Measurements from ENCODE around the gene MAPK4.

The MAPK4 gene

DNA sequence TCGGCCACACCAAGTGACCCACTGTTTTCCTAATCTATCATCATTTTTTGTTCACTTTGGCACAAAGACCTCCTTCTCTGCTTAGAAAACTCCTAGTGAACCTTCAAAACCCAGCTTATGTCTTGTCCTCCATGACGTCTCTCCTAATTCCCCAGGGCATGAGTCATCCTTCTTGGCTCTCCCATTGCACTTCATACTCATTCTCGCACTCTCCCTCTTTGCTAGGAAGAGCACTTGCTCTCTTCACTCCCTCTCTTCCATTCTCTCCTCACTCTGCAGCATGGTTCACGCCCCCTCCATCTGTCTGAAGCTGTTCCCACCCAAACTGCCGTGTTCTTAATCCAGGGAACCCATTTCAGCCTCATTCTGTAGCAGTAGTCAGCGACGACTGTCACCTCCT is 156.0 kb downstream of the MAPK4 start:
- Histone ChIP-seq H3K36me3 (ENCODE audit: insufficient read depth, low read length) (no peaks in the 10 kb centered on the region), H3F3A (ENCODE audit: insufficient read depth, low read length) (no peaks in the 10 kb centered on the region), H3K79me2 (ENCODE audit: insufficient read depth, low read length) (no peaks in the 10 kb centered on the region), H4K20me1 (ENCODE audit: insufficient read depth, low read length) (no peaks in the 10 kb centered on the region), H3K4me3 (ENCODE audit: low read depth, low read length, poor library complexity, severe bottlenecking) (no peak overlapping the region), H2AFZ (ENCODE audit: low read length) (no peak overlapping the region), H3K27me3 (ENCODE audit: insufficient read depth, low read length) (0 out of 2 replicates have a peak, but pooled peaks cover 5% of the 10 kb centered on the region), H3K4me2 (ENCODE audit: low read length) (no peak overlapping the region), H3K27ac (ENCODE audit: low read depth, low read length, poor library complexity, severe bottlenecking) (no peak overlapping the region), H3K9me2 (ENCODE audit: low read depth, low read length) (no peaks in the 10 kb centered on the region), H3K4me1 (ENCODE audit: insufficient read depth, low read length, severe bottlenecking) (no peaks in the 10 kb centered on the region), H3K9ac (ENCODE audit: low read length) (no peak overlapping the region), H3K9me3 (ENCODE audit: low read length) (no peaks in the 10 kb centered on the region)
- TF ChIP-seq EZH2 (IDR thresholded peaks at IDR 0.05; ENCODE audit: borderline replicate concordance, low read length): no peak
- TF ChIP-seq, protein P1, sequence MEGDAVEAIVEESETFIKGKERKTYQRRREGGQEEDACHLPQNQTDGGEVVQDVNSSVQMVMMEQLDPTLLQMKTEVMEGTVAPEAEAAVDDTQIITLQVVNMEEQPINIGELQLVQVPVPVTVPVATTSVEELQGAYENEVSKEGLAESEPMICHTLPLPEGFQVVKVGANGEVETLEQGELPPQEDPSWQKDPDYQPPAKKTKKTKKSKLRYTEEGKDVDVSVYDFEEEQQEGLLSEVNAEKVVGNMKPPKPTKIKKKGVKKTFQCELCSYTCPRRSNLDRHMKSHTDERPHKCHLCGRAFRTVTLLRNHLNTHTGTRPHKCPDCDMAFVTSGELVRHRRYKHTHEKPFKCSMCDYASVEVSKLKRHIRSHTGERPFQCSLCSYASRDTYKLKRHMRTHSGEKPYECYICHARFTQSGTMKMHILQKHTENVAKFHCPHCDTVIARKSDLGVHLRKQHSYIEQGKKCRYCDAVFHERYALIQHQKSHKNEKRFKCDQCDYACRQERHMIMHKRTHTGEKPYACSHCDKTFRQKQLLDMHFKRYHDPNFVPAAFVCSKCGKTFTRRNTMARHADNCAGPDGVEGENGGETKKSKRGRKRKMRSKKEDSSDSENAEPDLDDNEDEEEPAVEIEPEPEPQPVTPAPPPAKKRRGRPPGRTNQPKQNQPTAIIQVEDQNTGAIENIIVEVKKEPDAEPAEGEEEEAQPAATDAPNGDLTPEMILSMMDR (IDR thresholded peaks at IDR 0.05; ENCODE audit: low read length): no peak

DNA sequence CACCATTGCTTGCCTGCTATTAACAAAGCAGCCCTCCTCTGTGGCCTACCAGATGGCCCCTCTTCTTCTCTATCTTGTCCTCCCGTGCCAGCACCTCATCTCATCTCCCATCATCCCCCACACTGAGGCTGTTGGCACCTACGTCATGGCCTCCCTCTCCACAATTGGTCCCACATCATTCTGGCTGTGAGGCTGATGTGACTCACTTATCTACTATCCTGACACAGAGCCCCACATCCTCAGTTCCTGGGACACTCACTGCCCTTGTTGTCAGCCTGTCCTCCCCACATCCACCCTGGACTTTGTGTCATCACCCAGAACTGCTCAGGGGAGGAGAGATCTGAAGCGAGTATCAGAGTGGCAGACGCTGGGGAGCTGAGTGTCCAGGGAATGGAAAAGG is 157.0 kb downstream of the MAPK4 start:
- Histone ChIP-seq H3K4me1 (ENCODE audit: insufficient read depth, low read length, severe bottlenecking) (no peaks in the 10 kb centered on the region), H3K9ac (ENCODE audit: low read length) (no peak overlapping the region), H3K4me2 (ENCODE audit: low read length) (no peak overlapping the region), H3K27ac (ENCODE audit: low read depth, low read length, poor library complexity, severe bottlenecking) (no peak overlapping the region), H3K79me2 (ENCODE audit: insufficient read depth, low read length) (no peaks in the 10 kb centered on the region), H3K9me2 (ENCODE audit: low read depth, low read length) (no peaks in the 10 kb centered on the region), H3K9me3 (ENCODE audit: low read length) (no peaks in the 10 kb centered on the region), H3K27me3 (ENCODE audit: insufficient read depth, low read length) (0 out of 2 replicates have a peak, but pooled peaks cover 5% of the 10 kb centered on the region), H3F3A (ENCODE audit: insufficient read depth, low read length) (no peaks in the 10 kb centered on the region), H4K20me1 (ENCODE audit: insufficient read depth, low read length) (no peaks in the 10 kb centered on the region), H2AFZ (ENCODE audit: low read length) (no peak overlapping the region), H3K4me3 (ENCODE audit: low read depth, low read length, poor library complexity, severe bottlenecking) (no peak overlapping the region), H3K36me3 (ENCODE audit: insufficient read depth, low read length) (no peaks in the 10 kb centered on the region)
- TF ChIP-seq EZH2 (IDR thresholded peaks at IDR 0.05; ENCODE audit: borderline replicate concordance, low read length): no peak
- TF ChIP-seq, protein P1 (IDR thresholded peaks at IDR 0.05; ENCODE audit: low read length): no peak

DNA sequence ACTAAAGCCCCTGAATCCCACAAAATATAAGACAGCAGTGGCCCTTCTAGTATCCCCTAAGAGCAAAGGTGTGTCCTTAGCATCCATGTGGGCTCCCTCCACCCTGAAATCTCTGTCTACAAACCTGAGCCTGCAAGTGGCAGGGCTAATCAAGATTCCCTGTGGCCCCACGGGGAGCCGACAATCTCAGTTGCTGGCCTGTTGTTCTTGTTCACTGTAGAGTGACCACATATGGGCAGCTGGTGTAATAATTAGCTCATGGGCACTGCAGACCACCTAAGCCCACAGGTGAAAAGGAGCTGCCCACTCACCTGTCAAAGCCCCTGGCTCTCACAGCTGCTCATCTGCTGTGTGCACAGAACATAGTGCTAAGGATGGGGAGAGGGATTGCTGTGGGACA is 157.7 kb downstream of the MAPK4 start:
- no peak overlapping the region for H3K27ac ChIP-seq (ENCODE audit: low read depth, low read length, poor library complexity, severe bottlenecking)

More for the DNA sequence above, 157.7 kb downstream of the MAPK4 start:
- Histone ChIP-seq H3K4me3 (ENCODE audit: low read depth, low read length, poor library complexity, severe bottlenecking) (no peak overlapping the region), H3K9ac (ENCODE audit: low read length) (no peak overlapping the region), H3K27me3 (ENCODE audit: insufficient read depth, low read length) (peaks cover 5% of the 10 kb centered on the region; the same call in 1 of the 2 replicates), H2AFZ (ENCODE audit: low read length) (no peak overlapping the region), H3F3A (ENCODE audit: insufficient read depth, low read length) (no peaks in the 10 kb centered on the region), H3K4me1 (ENCODE audit: insufficient read depth, low read length, severe bottlenecking) (no peaks in the 10 kb centered on the region), H3K4me2 (ENCODE audit: low read length) (no peak overlapping the region), H3K36me3 (ENCODE audit: insufficient read depth, low read length) (no peaks in the 10 kb centered on the region), H3K9me2 (ENCODE audit: low read depth, low read length) (no peaks in the 10 kb centered on the region), H3K79me2 (ENCODE audit: insufficient read depth, low read length) (no peaks in the 10 kb centered on the region), H3K9me3 (ENCODE audit: low read length) (no peaks in the 10 kb centered on the region), H4K20me1 (ENCODE audit: insufficient read depth, low read length) (no peaks in the 10 kb centered on the region)
- TF ChIP-seq, protein P1 (IDR thresholded peaks at IDR 0.05; ENCODE audit: low read length): no peak
- no peak for TF ChIP-seq EZH2 (IDR thresholded peaks at IDR 0.05; ENCODE audit: borderline replicate concordance, low read length)
